H9 (cell line): ENCODE results near the gene ITGB7. TPM values are rescaled to one million over a fixed set of nuclear protein-coding genes. Genes with fewer than 3 reads are reported as not detected.
A peak's percentile ranks its signal among the peaks of the same experiment; 100 is the strongest.

Source experiments
- DNase-seq: peaks from one replicate; pipeline ENCODE4 v3.0.0-alpha.2; 2017
- H2AFZ ChIP-seq: one replicate; pipeline ENCODE4 v1.6.1; 2013; ENCODE audit warnings: mild to moderate bottlenecking, low read length, control low read depth, moderate library complexity
- H2AK5ac ChIP-seq: 2 replicates; pipeline ENCODE4 v1.6.1; 2013; ENCODE audit warnings: low read length, control low read depth, mixed read lengths; ENCODE audit not compliant: insufficient read length
- H2BK120ac ChIP-seq: one replicate; pipeline ENCODE4 v1.6.1; 2013; ENCODE audit warnings: low read depth, mild to moderate bottlenecking, low read length, control low read depth, inconsistent platforms; ENCODE audit not compliant: poor library complexity, severe bottlenecking
- H2BK12ac ChIP-seq: 2 replicates; pipeline ENCODE4 v1.6.1; 2013; ENCODE audit warnings: low read length, control low read depth, mixed read lengths, low read depth; ENCODE audit not compliant: insufficient read length
- H2BK15ac ChIP-seq: 2 replicates; pipeline ENCODE4 v1.6.1; 2013; ENCODE audit warnings: low read depth, low read length, control low read depth
- H2BK20ac ChIP-seq: one replicate; pipeline ENCODE4 v1.6.1; 2013; ENCODE audit warnings: low read depth, mild to moderate bottlenecking, low read length, control low read depth, inconsistent platforms; ENCODE audit not compliant: poor library complexity, severe bottlenecking
- H2BK5ac ChIP-seq: 2 replicates; pipeline ENCODE4 v1.6.1; 2013; ENCODE audit warnings: low read length, control low read depth, mixed read lengths; ENCODE audit not compliant: insufficient read length
- H3K14ac ChIP-seq: 2 replicates; pipeline ENCODE4 v1.6.1; 2013; ENCODE audit warnings: low read length, control low read depth; ENCODE audit not compliant: insufficient read depth
- H3K18ac ChIP-seq: 2 replicates; pipeline ENCODE4 v1.6.1; 2013; ENCODE audit warnings: low read depth, mild to moderate bottlenecking, mixed read lengths, low read length, control low read depth; ENCODE audit not compliant: insufficient read length
- H3K23ac ChIP-seq: 2 replicates; pipeline ENCODE4 v1.6.1; 2013; ENCODE audit warnings: low read length, control low read depth, mixed read lengths, low read depth; ENCODE audit not compliant: insufficient read length
- H3K23me2 ChIP-seq: 2 replicates; pipeline ENCODE4 v1.6.1; 2013; ENCODE audit warnings: low read depth, mild to moderate bottlenecking, mixed read lengths, low read length, control low read depth; ENCODE audit not compliant: insufficient read length, poor library complexity, severe bottlenecking
- H3K27ac ChIP-seq: 2 replicates; pipeline ENCODE4 v1.5.1; 2013; ENCODE audit warnings: low read length, control low read depth, mixed read lengths, low read depth; ENCODE audit not compliant: insufficient read length
- H3K27me3 ChIP-seq: 2 replicates; pipeline ENCODE4 v1.6.1; 2013; ENCODE audit warnings: low read length, control low read depth, inconsistent platforms; ENCODE audit not compliant: insufficient read depth
- H3K4ac ChIP-seq: 2 replicates; pipeline ENCODE4 v1.6.1; 2013; ENCODE audit warnings: low read depth, mild to moderate bottlenecking, control low read depth, inconsistent platforms, low read length, moderate library complexity
- H3K4me1 ChIP-seq: 2 replicates; pipeline ENCODE4 v1.6.1; 2013; ENCODE audit warnings: low read length, control low read depth, inconsistent platforms; ENCODE audit not compliant: insufficient read depth
- H3K4me2 ChIP-seq: 2 replicates; pipeline ENCODE4 v1.6.1; 2013; ENCODE audit warnings: low read length, control low read depth, mixed read lengths; ENCODE audit not compliant: insufficient read length, insufficient read depth
- H3K56ac ChIP-seq: 2 replicates; pipeline ENCODE4 v1.6.1; 2013; ENCODE audit warnings: low read depth, mild to moderate bottlenecking, mixed read lengths, low read length, control low read depth; ENCODE audit not compliant: insufficient read length
- H3K79me1 ChIP-seq: 2 replicates; pipeline ENCODE4 v1.6.1; 2013; ENCODE audit warnings: low read depth, mild to moderate bottlenecking, moderate library complexity, low read length, control low read depth, inconsistent platforms; ENCODE audit not compliant: insufficient read depth, poor library complexity, severe bottlenecking
- H3K79me2 ChIP-seq: 2 replicates; pipeline ENCODE4 v1.6.1; 2013; ENCODE audit warnings: low read length, control low read depth, inconsistent platforms; ENCODE audit not compliant: insufficient read depth
- H3K9ac ChIP-seq: 2 replicates; pipeline ENCODE4 v1.6.1; 2013; ENCODE audit warnings: low read length, control low read depth, mixed read lengths; ENCODE audit not compliant: insufficient read length; ENCODE audit errors: extremely low read depth
- H3K9me3 ChIP-seq: one replicate; pipeline ENCODE4 v1.6.1; 2013; ENCODE audit warnings: low read depth, low read length, inconsistent platforms; ENCODE audit not compliant: control insufficient read depth
- H3T11ph ChIP-seq: one replicate; pipeline ENCODE4 v1.6.1; 2013; ENCODE audit warnings: mild to moderate bottlenecking, low read length, control low read depth, inconsistent platforms
- H4K20me1 ChIP-seq: one replicate; pipeline ENCODE4 v1.6.1; 2013; ENCODE audit not compliant: control insufficient read depth, insufficient read length, insufficient read depth
- H4K5ac ChIP-seq: 2 replicates; pipeline ENCODE4 v1.6.1; 2013; ENCODE audit warnings: low read depth, mild to moderate bottlenecking, mixed read lengths, low read length, control low read depth; ENCODE audit not compliant: insufficient read length
- H4K8ac ChIP-seq: replicated peaks from 2 replicates; pipeline ENCODE4 v1.6.1; 2013; ENCODE audit warnings: low read length, control low read depth, mixed read lengths, low read depth; ENCODE audit not compliant: insufficient read length
- H4K91ac ChIP-seq: 2 replicates; pipeline ENCODE4 v1.6.1; 2013; ENCODE audit warnings: low read depth, mild to moderate bottlenecking, moderate library complexity, mixed read lengths, low read length, control low read depth; ENCODE audit not compliant: insufficient read length
- H3K27ac Mint-ChIP-seq, 3 experiments: 2 replicates in 2 of 3; 3 replicates in 1 of 3; pipeline ENCODE4 v1.8.0; 2020 to 2021; ENCODE audit warnings: mixed read lengths in 3 of 3, mild to moderate bottlenecking in 1 of 3, moderate library complexity in 1 of 3
- H3K27me3 Mint-ChIP-seq: 2 replicates; pipeline ENCODE4 v1.8.0; 2021; ENCODE audit warnings: low read depth, mild to moderate bottlenecking, moderate library complexity, mixed read lengths
- H3K36me3 Mint-ChIP-seq, 3 experiments: 2 replicates in 2 of 3; 3 replicates in 1 of 3; pipeline ENCODE4 v1.8.0; 2020 to 2021; ENCODE audit warnings: low read depth in 3 of 3, mixed read lengths in 3 of 3; ENCODE audit not compliant: insufficient read depth in 1 of 3
- H3K4me1 Mint-ChIP-seq, 2 experiments: 2 replicates each; pipeline ENCODE4 v1.8.0; 2020; ENCODE audit warnings: mixed read lengths in 2 of 2
- H3K4me3 Mint-ChIP-seq, 2 experiments: 2 replicates in 1 of 2; 3 replicates in 1 of 2; pipeline ENCODE4 v1.8.0; 2020 to 2021; ENCODE audit warnings: mild to moderate bottlenecking in 2 of 2, mixed read lengths in 2 of 2, moderate library complexity in 1 of 2
- H3K9me3 Mint-ChIP-seq, 2 experiments: 2 replicates in 1 of 2; 3 replicates in 1 of 2; pipeline ENCODE4 v1.8.0; 2020; ENCODE audit warnings: mild to moderate bottlenecking in 2 of 2, mixed read lengths in 2 of 2, moderate library complexity in 1 of 2
- WGBS: extraction: QIAGEN DNeasy Blood & Tissue Kit; methylation state at CpG from one replicate; pipeline ENCODE4 v1.1.7; 2013; ENCODE audit warnings: missing lambda C conversion rate, low lambda C conversion rate, mixed read lengths; ENCODE audit not compliant: insufficient read length; ENCODE audit errors: extremely low coverage; 5-methylcytosine and 5-hydroxymethylcytosine counted together
- total RNA-seq: library from RNA; stranded (reverse); gene quantifications from 2 replicates; pipeline ENCODE4 v1.2.1, GENCODE V29; 2021
- TF ChIP-seq, protein P1 (sequence below): fragments of 200-600 bp; sonication (generic); conservative IDR thresholded peaks from 3 replicates; pipeline ENCODE4 v1.8.0; 2021; ENCODE audit warnings: antibody characterized with exemption, mild to moderate bottlenecking

Gene ITGB7
- total RNA-seq, 1 experiment from 2014 or later: 0.39 TPM

DNA sequence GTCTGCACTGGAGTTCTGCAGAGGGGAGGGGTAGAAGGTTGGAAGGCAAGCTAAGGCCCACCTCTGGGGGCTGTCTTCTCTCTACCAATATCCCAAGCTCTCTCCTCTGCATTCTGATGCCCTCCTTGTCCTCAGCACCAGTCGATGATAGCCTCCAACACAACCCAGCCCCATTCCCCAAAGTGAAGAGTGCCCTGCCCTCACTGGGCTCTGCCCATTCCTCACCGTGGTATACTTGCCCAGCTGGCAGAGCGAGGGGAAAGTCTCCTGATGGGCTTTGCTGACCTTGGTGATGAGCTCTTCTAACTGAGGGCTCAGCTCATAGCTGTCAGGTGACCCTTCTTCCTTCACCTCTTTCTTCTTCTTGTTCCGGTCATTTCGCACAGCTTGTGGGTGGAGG lies 7.2 kb upstream of the ITGB7 start:
- no peak overlapping the region for H2AFZ ChIP-seq
- Mint-ChIP-seq H3K4me1 (peaks cover 57 to 62% of the 10 kb centered on the region in 2 experiments), H3K27ac (peak overlapping the region in 1 of 3 experiments; percentile 31; a peak in 3 of 7 replicates), H3K36me3 (peaks cover 20 to 59% (median 55%) of the 10 kb centered on the region in 3 experiments; a peak in 6 of 7 replicates), H3K9me3 (no peaks in the 10 kb centered on the region; a peak in 2 of 5 replicates), H3K27me3 (peaks cover 11% of the 10 kb centered on the region), H3K4me3 (peak overlapping the region in 1 of 2 experiments; percentile 67; a peak in 3 of 5 replicates)
- H4K5ac ChIP-seq: no peak overlapping the region
- H2BK20ac ChIP-seq: no peak overlapping the region
- no peak overlapping the region for H3K18ac ChIP-seq
- no peak overlapping the region for H3K4ac ChIP-seq
- no peak overlapping the region for H2BK120ac ChIP-seq
- H2AK5ac ChIP-seq: no peak overlapping the region
- H3K79me1 ChIP-seq: no peaks in the 10 kb centered on the region
- no peak for DNase-seq
- WGBS: no CpG with 5 or more reads among the region's 5 CpGs
- TF ChIP-seq, protein P1, sequence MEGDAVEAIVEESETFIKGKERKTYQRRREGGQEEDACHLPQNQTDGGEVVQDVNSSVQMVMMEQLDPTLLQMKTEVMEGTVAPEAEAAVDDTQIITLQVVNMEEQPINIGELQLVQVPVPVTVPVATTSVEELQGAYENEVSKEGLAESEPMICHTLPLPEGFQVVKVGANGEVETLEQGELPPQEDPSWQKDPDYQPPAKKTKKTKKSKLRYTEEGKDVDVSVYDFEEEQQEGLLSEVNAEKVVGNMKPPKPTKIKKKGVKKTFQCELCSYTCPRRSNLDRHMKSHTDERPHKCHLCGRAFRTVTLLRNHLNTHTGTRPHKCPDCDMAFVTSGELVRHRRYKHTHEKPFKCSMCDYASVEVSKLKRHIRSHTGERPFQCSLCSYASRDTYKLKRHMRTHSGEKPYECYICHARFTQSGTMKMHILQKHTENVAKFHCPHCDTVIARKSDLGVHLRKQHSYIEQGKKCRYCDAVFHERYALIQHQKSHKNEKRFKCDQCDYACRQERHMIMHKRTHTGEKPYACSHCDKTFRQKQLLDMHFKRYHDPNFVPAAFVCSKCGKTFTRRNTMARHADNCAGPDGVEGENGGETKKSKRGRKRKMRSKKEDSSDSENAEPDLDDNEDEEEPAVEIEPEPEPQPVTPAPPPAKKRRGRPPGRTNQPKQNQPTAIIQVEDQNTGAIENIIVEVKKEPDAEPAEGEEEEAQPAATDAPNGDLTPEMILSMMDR: no peak
- no peak overlapping the region for H3T11ph ChIP-seq
- no peak overlapping the region for H3K27ac ChIP-seq
- H4K8ac ChIP-seq: no peak overlapping the region
- H3K23me2 ChIP-seq: peaks cover 5% of the 10 kb centered on the region
- no peak overlapping the region for H4K91ac ChIP-seq
- no peak overlapping the region for H3K9ac ChIP-seq
- H3K79me2 ChIP-seq: peaks cover under 1% of the 10 kb centered on the region; the same call in 1 of the 2 replicates
- H2BK5ac ChIP-seq: no peak overlapping the region
- no peak overlapping the region for H3K56ac ChIP-seq
- H3K14ac ChIP-seq: no peak overlapping the region
- no peak overlapping the region for H2BK12ac ChIP-seq
- H3K27me3 ChIP-seq: no peaks in the 10 kb centered on the region; the same call in 1 of the 2 replicates
- peaks cover 33% of the 10 kb centered on the region; the same call in 1 of the 2 replicates for H3K4me1 ChIP-seq
- no peaks in the 10 kb centered on the region for H3K9me3 ChIP-seq
- no peaks in the 10 kb centered on the region for H4K20me1 ChIP-seq
- H3K23ac ChIP-seq: no peak overlapping the region
- H2BK15ac ChIP-seq: no peak overlapping the region
- H3K4me2 ChIP-seq: peak overlapping the region; percentile 9
